ENCODE measurements around the gene ETHE1.
"Not testable (repeated sequence)": the region's sequence is repeated elsewhere in the genome, so short reads cannot be mapped to it uniquely, and the experiment has no call there.

ETHE1 gene

DNA sequence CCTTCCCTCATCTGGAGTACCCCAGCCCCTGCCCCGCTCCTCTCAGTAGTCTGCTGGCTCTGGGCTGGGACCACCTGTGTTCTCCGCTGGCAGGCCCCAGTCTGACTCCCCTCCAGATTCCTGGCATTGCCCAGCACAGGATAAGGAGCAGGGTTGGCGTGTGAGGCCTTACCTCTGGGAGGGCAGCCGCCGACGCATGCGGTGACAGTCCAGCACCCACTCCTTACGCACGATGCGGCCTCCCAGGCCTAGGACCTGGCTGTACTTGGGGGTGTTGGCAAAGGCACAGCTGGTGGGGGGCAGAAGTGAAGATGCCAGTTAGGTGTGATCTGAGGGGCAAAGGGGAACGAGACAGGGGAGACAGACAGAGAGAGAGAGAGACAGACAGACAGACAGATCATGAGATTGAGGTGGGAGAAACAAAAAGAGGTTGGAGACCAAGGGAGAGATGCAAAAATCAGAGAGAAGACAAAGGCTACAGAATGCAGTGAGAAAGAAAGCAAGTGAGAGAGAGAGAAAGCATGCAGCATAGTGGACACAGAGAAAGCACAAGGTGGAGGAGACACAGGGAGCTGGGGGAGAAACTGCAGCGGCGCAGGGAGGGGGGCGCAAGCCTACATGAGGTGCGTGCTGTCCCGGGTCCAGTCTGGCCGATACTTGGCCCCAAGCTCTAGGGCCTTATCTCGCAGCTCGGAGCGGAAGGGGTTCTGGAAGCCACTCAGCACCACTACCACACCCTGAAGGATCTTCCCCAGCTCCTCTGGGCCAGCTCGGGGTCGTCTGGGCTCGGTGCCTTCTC is 24.6 kb upstream of the ETHE1 start:
- DNase-seq, result no peak

DNA sequence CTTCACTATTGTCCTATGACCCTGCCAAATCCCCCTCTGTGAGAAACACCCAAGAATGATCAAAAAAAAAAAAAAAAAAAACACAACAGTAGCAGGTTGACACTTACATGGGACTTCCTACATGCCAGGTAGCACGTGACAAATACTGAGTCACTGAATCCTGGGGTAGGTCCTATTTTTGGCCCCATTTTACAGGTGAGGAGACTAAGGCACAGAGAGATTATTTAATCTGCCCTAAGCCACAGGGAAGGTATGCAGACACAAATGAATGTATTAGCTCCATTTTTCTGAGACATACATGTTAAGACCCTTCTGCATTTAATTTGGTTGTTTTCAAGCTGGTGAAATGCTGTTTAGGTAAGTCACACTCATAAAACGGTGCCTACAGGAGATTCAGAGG is 21.7 kb upstream of the ETHE1 start:
- no peak for DNase-seq

- DNase-seq, result not testable (repeated sequence)
These were observed 20.9 kb upstream of the ETHE1 start for GRCh38 chr19:43547926-43548325.

GRCh38 chr19:43546581-43546980 is 19.6 kb upstream of the ETHE1 start:
- DNase-seq, result no peak

- no peak for DNase-seq
These were observed 19.0 kb upstream of the ETHE1 start for GRCh38 chr19:43545981-43546380.

DNA sequence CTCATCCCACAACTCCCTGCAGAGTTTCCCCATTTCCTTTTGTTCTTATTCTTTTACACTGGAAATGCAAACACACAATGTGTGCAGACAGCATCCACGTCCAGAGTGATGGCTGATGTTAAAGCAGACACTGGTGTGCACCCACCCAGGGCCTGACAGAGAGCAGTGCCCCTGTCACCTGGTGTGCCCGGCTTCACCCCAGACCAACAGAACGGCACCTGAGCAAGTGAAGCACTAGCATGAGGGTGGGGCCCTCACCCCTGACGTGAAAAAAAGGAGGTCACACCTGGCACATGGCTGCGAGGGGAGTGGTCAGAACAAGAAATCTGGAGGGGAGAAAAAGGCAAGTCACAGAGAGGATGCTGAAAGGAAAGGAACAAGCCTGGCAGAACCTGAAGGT is 18.3 kb upstream of the ETHE1 start:
- DNase-seq, result no peak

- no peak for DNase-seq
These were observed 17.1 kb upstream of the ETHE1 start for GRCh38 chr19:43544077-43544476.

DNA sequence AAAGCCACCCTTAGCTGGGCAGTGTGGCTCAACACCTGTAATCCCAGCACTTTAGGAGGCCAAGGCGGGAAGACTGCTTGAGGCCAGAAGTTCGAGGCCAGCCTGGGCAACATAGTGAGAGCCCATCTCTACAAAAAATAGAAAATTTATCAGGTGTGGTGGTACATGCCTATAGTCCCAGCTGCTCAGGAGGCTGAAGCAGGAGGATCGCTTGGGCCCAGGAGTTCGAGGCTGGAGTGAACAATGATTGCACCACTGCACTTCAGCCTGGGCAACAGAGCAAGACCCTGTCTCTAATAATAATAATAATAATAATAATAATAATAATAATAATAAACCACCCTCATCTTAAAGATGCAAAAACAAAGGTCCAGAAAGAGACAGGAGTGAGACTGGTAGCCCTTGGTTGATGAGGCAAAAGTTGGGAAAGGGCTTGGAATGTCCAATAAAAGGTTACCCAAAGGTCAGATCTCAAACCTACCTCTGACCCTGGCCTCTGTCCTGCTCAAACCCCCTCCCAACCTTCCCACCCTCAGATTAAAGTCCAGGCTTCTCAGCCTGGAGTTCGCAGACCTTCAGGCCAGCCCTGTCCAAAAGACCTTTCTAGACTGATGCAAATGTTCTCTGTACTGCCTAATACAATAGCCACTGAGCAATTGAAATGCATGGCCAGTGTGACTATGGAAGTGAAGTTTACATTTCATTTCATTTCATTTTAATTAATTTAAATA is 15.1 kb upstream of the ETHE1 start:
- DNase-seq, result no peak

DNA sequence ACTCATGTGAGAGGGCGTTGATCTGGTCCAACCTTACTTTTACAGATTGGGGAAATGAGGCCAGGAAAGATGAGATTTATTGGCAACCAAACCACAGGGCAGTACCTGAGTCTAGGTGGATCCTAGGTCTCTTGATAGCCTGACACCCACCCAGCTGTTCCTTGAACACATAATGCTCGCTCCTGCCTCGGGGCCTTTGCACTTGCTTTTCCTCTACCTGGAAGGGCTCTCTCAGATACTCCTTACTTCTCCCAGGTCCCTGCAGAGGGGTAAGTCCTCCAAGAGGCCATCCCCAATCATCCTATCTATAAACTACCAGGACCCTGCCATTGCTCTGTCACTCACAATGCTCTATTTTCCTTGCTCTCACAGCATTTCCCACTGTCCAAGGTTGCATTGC is 13.4 kb upstream of the ETHE1 start:
- DNase-seq, result no peak

DNA sequence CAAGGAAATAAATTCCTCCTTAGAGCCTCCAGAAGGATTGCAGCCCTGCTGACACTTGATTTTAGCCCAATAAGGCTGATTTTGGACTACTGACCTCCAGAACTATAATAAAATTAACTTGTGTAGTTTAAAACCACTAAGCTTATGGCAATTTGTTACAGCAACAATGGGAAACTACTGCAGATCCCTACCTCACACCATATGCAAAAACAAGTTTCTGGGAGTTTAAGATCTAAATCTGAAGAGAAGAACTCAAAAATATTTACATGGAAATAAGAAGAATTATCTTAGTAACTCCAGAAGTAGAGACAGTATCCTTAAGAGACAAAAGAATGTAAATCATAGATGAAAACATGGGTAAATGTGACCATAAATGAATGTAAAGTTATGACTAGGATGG is 11.9 kb upstream of the ETHE1 start:
- no peak for DNase-seq

- DNase-seq, result peak; percentile 34
These were observed 8.1 kb upstream of the ETHE1 start for GRCh38 chr19:43534816-43535761.

- DNase-seq, result no peak
These were observed 7.4 kb upstream of the ETHE1 start for GRCh38 chr19:43534305-43534815.

- DNase-seq, result peak; percentile 99
These were observed 6.7 kb upstream of the ETHE1 start for GRCh38 chr19:43533546-43534304.

DNA sequence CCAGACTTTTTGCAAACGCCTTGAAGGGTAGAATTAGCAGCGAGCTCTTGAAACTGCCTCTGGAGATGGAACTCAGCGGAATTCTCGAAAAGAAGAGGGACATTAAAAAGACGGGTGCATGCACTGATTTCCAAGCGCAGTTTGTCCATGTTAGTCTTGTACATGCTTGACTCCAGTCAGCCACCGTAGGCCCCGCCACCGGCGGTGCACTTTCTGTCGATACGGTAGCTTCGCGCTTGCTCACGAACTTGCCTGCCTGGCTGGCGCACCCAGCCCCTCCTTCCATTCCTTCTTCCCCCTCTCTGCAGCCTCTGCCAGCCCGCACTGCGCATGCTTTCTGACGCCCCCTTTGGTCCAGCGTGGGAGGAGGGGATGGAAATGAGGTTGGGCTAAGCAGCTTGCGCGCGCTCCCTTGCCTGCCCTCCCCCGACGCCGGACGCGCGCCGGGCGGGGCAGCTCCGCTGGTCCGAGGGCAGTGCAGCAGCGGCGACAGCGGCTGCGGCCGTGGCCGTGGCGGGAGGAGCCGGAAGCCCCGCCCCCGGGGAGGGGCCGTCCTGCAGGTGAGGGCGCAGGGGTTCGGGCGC is 6.1 kb upstream of the ETHE1 start, which contains the start of gene ZNF575:
TSS of gene ZNF575 (plus strand) at position 227 of the 584 bp plus-strand sequence. CDS start 1,235 bp downstream, outside the sequence.
- peak; percentile 90 for DNase-seq

- DNase-seq, result peak; percentile 71
These were observed 5.6 kb upstream of the ETHE1 start for GRCh38 chr19:43532571-43532961.

GRCh38 chr19:43527860-43528622 is 1.0 kb upstream of the ETHE1 start:
- DNase-seq, result peak; percentile 25

- DNase-seq, result peak; percentile 40
These were observed 897 bp downstream of the ETHE1 start for GRCh38 chr19:43525836-43526771.

DNA sequence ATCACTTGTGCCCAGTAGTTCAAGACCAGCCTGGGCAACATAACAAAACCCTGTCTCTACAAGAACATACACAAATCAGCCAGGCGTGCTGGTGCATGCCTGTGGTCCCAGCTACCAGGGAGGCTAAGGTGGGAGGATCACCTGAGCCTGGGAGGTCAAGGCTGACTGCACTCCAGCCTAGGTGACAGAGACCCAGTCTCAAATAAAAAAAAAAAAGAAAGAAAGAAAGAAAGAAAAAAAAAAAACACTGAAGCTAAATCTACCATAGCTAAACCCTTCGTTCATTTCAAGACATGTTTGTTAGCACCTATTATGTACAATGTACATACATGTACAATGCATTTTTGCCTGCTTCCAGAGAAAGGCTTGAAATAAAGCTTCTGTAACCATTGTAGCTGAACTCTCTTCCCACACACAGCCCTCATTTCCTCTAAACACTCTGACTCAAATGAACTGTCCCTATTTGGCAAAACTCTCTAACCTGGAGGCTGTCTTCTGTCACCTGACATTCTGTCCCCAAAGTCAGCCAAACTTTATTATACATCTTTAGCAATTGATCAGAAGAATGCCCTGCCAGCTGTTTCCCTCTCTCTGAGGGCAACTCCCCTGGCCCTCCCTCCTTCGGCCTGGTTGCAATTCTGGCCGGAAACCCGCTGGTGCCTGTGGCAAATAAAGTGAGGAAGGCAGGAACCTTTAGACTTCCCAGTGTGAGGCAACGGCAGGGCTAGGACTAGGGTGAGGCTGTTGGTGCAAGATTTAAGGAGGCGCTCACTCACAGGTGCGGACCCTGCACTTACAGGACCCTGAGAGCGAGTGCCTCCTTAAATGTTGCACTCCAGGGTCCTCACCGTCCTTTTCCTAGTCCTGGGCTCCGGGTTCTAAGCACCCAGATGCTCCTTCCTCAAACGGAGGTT is 1.8 kb downstream of the ETHE1 start:
- peak; percentile 57 for DNase-seq

- not testable (repeated sequence) for DNase-seq
These were observed 3.3 kb downstream of the ETHE1 start for GRCh38 chr19:43523696-43524095.
